ENCODE data around the gene IL21R. TPM values are rescaled to one million over a fixed set of nuclear protein-coding genes. Genes with fewer than 3 reads are reported as not detected.

The IL21R gene
- total RNA-seq, 1 donor, result 10.1 TPM

GRCh38 chr16:27498031-27498825 is 96.3 kb downstream of the IL21R start:
- DNase-seq (ENCODE audit: insufficient read length, low spot score, missing footprints), result peak; percentile 15

DNA sequence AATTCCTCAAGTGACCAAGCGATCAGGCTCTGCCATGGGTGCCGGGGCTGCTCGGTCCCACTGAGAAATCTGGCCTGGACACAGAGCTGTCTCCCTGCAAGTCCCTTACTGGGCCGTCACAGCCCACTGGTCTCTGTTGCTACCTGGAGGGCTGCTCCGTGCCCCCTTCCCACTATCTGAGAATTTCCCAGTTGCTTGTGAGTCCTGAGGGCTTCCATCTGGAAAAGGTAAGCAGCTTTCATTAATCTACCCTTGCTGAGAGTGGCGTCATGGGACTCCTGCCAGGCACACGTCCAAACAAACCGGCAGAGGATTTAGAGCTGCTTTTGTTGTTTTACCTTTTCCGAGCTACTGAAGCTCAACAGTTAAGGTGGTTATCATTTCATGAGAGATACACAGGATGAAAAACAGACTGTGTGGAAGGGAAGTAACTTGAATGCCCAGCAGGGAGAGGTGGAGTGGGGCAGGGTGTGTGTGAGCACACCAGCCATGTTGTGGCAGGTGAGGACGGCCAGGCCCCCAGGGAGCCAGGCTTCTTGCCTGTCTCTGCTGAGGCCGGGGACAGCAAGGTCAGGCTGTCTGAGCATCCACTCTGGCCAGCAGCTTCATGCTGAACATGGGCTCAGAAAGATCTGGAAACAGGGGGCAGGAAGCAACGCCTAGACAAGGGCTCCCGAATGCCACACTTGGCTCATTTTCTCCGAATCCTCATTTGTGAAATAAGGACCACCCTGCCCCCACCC is 97.1 kb downstream of the IL21R start:
- Histone ChIP-seq H3K9me3 (ENCODE audit: low read depth, low read length) (no peaks in the 10 kb centered on the region), H3K27me3 (ENCODE audit: insufficient read depth, low read length) (no peaks in the 10 kb centered on the region), H3K79me2 (ENCODE audit: insufficient read depth, low read length) (no peaks in the 10 kb centered on the region), H3K4me1 (ENCODE audit: insufficient read depth, low read length) (no peaks in the 10 kb centered on the region), H3K4me3 (ENCODE audit: insufficient read depth, low read length) (no peak overlapping the region), H3K36me3 (ENCODE audit: insufficient read depth, low read length) (peaks cover 86% of the 10 kb centered on the region), H3K27ac (ENCODE audit: low read depth, low read length) (no peak overlapping the region), H3K4me2 (ENCODE audit: insufficient read depth, low read length) (no peak overlapping the region), H4K20me1 (ENCODE audit: insufficient read depth, low read length) (no peaks in the 10 kb centered on the region), H2AFZ (ENCODE audit: low read length) (no peak overlapping the region)
- peak; percentile 35 for DNase-seq (ENCODE audit: insufficient read length, low spot score, missing footprints)
- TF ChIP-seq CTCF (IDR thresholded peaks at IDR 0.05; ENCODE audit: extremely low read depth, low read depth, low read length), result no peak

More at GRCh38 chr16:27498031-27498825, 96.3 kb downstream of the IL21R start:
- Histone ChIP-seq H3K36me3 (ENCODE audit: insufficient read depth, low read length) (peaks cover 85% of the 10 kb centered on the region), H3K4me2 (ENCODE audit: insufficient read depth, low read length) (no peak overlapping the region), H3K27ac (ENCODE audit: low read depth, low read length) (no peak overlapping the region), H2AFZ (ENCODE audit: low read length) (no peak overlapping the region), H3K4me3 (ENCODE audit: insufficient read depth, low read length) (no peak overlapping the region), H3K27me3 (ENCODE audit: insufficient read depth, low read length) (no peaks in the 10 kb centered on the region), H3K4me1 (ENCODE audit: insufficient read depth, low read length) (no peaks in the 10 kb centered on the region), H3K9me3 (ENCODE audit: low read depth, low read length) (no peaks in the 10 kb centered on the region), H4K20me1 (ENCODE audit: insufficient read depth, low read length) (no peaks in the 10 kb centered on the region), H3K79me2 (ENCODE audit: insufficient read depth, low read length) (no peaks in the 10 kb centered on the region)
- no peak for TF ChIP-seq CTCF (IDR thresholded peaks at IDR 0.05; ENCODE audit: extremely low read depth, low read depth, low read length)

DNA sequence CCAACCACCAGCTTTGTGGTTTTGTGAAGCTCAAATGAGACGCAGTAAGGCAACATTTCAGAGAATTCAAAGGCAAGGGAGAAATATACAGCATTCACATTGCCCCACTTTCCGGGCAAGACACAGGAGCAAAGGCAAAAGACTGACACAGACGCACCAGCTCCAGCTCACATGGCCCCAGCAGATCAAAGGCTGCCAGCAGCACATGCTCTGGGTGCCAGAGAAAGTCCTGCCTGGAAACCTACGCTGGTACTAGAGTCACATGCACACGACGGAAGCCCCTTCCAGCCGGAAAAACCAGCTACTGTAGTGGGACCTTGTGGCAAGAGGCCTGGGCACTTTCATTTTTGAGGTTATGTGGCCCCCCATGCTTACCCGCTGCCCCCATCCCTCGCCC is 97.7 kb downstream of the IL21R start:
- no peaks in the 10 kb centered on the region for H3K79me2 ChIP-seq (ENCODE audit: insufficient read depth, low read length)
- peaks cover 86% of the 10 kb centered on the region for H3K36me3 ChIP-seq (ENCODE audit: insufficient read depth, low read length)
- H3K4me2 ChIP-seq (ENCODE audit: insufficient read depth, low read length), result no peak overlapping the region
- no peaks in the 10 kb centered on the region for H3K4me1 ChIP-seq (ENCODE audit: insufficient read depth, low read length)
- H3K9me3 ChIP-seq (ENCODE audit: low read depth, low read length), result no peaks in the 10 kb centered on the region
- no peak for TF ChIP-seq CTCF (IDR thresholded peaks at IDR 0.05; ENCODE audit: extremely low read depth, low read depth, low read length)
- H4K20me1 ChIP-seq (ENCODE audit: insufficient read depth, low read length), result no peaks in the 10 kb centered on the region
- no peaks in the 10 kb centered on the region for H3K27me3 ChIP-seq (ENCODE audit: insufficient read depth, low read length)
- no peak overlapping the region for H2AFZ ChIP-seq (ENCODE audit: low read length)
- peak; percentile 62 for DNase-seq (ENCODE audit: insufficient read length, low spot score, missing footprints)
- H3K27ac ChIP-seq (ENCODE audit: low read depth, low read length), result no peak overlapping the region
- no peak overlapping the region for H3K4me3 ChIP-seq (ENCODE audit: insufficient read depth, low read length)

DNA sequence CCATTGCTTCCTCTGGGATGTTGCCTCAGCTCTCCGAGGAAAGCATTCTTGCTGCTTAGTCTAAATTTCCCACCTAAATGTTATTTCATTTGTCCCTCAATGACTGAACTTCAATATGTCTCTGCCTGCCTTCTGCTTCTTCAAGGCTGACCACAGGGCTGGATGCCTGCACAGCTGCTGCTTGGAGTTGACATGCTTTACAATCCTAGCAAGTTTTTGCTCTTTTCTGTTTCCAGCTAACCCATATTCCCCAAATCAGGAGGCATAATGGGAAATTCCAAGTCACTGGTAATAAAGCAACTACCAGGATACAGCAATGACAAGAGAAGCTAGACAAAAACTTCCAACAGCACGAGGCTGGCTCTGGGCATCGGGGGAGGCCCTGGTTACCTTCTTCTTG is 98.8 kb downstream of the IL21R start:
- no peaks in the 10 kb centered on the region for H3K4me1 ChIP-seq (ENCODE audit: insufficient read depth, low read length)
- no peaks in the 10 kb centered on the region for H3K9me3 ChIP-seq (ENCODE audit: low read depth, low read length)
- H3K27ac ChIP-seq (ENCODE audit: low read depth, low read length), result no peak overlapping the region
- H3K36me3 ChIP-seq (ENCODE audit: insufficient read depth, low read length), result peaks cover 90% of the 10 kb centered on the region
- no peaks in the 10 kb centered on the region for H4K20me1 ChIP-seq (ENCODE audit: insufficient read depth, low read length)
- no peak for TF ChIP-seq CTCF (IDR thresholded peaks at IDR 0.05; ENCODE audit: extremely low read depth, low read depth, low read length)
- no peak overlapping the region for H3K4me3 ChIP-seq (ENCODE audit: insufficient read depth, low read length)
- no peaks in the 10 kb centered on the region for H3K27me3 ChIP-seq (ENCODE audit: insufficient read depth, low read length)
- H3K4me2 ChIP-seq (ENCODE audit: insufficient read depth, low read length), result no peak overlapping the region
- no peaks in the 10 kb centered on the region for H3K79me2 ChIP-seq (ENCODE audit: insufficient read depth, low read length)
- no peak overlapping the region for H2AFZ ChIP-seq (ENCODE audit: low read length)
- DNase-seq (ENCODE audit: insufficient read length, low spot score, missing footprints), result no peak
